Smooth muscle cell of trachea (primary cell): Measurements from ENCODE around the gene DIP2B. TPM values are rescaled to one million over a fixed set of nuclear protein-coding genes. Genes with fewer than 3 reads are reported as not detected.

Experiments used
- total RNA-seq: library from RNA; depleted of rRNA; stranded (reverse); fragments of >200 nt; gene quantifications from 2 replicates; pipeline ENCODE4 v1.2.1, GENCODE V29; 2014

Gene DIP2B, protein sequence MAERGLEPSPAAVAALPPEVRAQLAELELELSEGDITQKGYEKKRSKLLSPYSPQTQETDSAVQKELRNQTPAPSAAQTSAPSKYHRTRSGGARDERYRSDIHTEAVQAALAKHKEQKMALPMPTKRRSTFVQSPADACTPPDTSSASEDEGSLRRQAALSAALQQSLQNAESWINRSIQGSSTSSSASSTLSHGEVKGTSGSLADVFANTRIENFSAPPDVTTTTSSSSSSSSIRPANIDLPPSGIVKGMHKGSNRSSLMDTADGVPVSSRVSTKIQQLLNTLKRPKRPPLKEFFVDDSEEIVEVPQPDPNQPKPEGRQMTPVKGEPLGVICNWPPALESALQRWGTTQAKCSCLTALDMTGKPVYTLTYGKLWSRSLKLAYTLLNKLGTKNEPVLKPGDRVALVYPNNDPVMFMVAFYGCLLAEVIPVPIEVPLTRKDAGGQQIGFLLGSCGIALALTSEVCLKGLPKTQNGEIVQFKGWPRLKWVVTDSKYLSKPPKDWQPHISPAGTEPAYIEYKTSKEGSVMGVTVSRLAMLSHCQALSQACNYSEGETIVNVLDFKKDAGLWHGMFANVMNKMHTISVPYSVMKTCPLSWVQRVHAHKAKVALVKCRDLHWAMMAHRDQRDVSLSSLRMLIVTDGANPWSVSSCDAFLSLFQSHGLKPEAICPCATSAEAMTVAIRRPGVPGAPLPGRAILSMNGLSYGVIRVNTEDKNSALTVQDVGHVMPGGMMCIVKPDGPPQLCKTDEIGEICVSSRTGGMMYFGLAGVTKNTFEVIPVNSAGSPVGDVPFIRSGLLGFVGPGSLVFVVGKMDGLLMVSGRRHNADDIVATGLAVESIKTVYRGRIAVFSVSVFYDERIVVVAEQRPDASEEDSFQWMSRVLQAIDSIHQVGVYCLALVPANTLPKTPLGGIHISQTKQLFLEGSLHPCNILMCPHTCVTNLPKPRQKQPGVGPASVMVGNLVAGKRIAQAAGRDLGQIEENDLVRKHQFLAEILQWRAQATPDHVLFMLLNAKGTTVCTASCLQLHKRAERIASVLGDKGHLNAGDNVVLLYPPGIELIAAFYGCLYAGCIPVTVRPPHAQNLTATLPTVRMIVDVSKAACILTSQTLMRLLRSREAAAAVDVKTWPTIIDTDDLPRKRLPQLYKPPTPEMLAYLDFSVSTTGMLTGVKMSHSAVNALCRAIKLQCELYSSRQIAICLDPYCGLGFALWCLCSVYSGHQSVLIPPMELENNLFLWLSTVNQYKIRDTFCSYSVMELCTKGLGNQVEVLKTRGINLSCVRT (N-terminal part only)
- 25.3 and 27.9 TPM in 2 replicates for total RNA-seq

DNA sequence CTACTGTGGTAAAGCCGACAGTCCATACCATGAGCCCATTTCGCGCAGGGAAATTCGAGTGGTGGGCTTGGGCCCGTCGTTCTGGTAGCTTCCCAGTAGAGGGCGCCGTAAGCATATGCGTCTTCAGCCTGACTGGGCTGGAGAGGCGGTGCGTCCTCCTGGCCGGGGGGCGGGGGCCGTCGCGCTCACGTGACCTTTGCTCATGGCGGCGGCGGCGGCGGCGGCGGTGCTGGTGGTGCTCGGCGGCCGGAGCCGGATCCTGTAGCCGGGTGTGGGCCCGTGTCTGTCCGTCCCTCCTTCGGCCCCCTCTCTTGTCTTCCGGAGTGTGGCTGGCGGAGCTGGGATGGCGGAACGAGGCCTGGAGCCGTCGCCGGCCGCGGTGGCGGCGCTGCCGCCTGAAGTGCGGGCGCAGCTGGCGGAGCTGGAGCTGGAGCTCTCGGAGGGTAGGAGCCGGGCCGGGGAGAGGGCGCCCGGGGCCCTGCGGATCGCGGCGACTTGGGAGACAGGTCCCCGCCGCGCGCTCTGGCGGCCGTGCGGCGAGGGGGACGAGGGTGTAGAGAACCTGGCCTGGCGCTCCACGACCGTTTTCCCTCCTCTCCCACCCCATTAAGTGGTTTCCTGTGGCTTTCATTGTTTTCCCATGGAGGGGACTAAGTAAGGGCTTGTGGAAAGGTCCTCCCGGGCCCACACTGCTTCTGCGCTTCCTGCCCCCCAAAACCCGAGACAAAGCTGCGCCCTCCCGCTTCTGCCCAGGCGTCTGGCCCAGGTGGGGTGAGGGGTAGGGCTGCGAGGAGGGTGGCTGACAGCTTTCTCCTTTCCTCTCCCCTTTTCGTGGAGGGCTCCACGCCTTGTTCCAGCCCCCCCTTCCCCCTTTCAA is at the start of gene DIP2B:
TSS of gene DIP2B (plus strand) at position 188 of the 877 bp plus-strand sequence. CDS start at position 344, 156 bp downstream.

DNA sequence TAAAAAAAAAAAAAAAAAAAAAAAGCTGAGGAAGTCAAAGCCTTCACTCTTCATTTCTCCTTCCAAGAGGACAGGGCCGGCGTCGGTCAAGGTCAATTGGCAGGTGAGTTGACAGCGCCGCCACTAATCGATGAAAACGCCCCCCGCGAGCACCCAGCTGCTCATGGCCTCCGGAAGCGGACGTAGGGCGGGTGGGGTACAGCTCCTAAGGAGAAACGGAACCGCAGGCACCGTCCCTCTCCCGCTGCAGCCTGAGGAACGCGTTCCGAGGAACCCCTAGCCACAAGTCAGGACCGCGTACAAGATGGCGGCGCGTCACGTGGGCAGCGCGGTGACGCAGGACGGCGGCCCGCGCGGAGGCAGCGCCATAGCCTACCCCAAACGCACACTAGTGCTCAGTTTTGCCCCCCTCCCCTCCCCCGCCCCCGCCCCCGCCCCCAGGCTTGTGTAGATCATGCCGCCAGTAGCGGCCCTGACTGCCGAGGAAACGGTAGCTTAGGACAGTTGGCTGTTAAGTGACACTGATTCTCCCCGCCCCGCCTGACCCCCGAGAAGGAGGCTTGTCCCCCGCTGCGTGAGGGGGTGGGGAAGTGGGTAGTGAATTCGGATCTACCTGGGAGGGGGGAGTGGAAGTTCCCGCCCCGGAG is 259.0 kb downstream of the DIP2B start, which contains the start of gene ATF1:
TSS of gene ATF1 (plus strand) at position 463 of the 647 bp plus-strand sequence. CDS start 16,045 bp downstream, outside the sequence.

Other genes with a start within 250 kb of the DIP2B start
- 122 and 167 TPM in 2 replicates for gene LIMA1, start 221.5 kb upstream of the DIP2B start, total RNA-seq
- gene FAM186A, start 108.4 kb upstream of the DIP2B start, total RNA-seq = not detected in 2 replicates
- gene LARP4, start 104.1 kb upstream of the DIP2B start, total RNA-seq = 29.7 and 35.4 TPM in 2 replicates